Keratinocyte (primary cell): ENCODE results near the gene RAB13. TPM values are rescaled to one million over a fixed set of nuclear protein-coding genes. Genes with fewer than 3 reads are reported as not detected.

Experiments
- DNase-seq: peaks from one replicate; pipeline ENCODE4 v3.0.0-alpha.2; 2011; ENCODE audit warnings: low read depth, missing footprints, low spot score
- FAIRE-seq: peaks from 2 replicates; lab custom pipeline; 2011; peaks lifted over from hg19 to GRCh38; lab: Jason Lieb, UNC
- H2AFZ ChIP-seq: 2 replicates; pipeline ENCODE4 v1.6.0; 2012; ENCODE audit warnings: low read length, control low read depth, inconsistent platforms; ENCODE audit not compliant: control insufficient read depth
- H3K27ac ChIP-seq: 2 replicates; pipeline ENCODE4 v1.5.1; 2011; ENCODE audit warnings: low read length; ENCODE audit not compliant: control insufficient read depth, insufficient read depth
- H3K27me3 ChIP-seq: 3 replicates; pipeline ENCODE4 v1.6.0; 2011; ENCODE audit warnings: low read length; ENCODE audit not compliant: control insufficient read depth, insufficient read depth; ENCODE audit errors: extremely low read depth
- H3K36me3 ChIP-seq, 2 experiments: 2 replicates in 1 of 2; 3 replicates in 1 of 2; pipeline ENCODE4 v1.5.1; 2011; ENCODE audit warnings: low read length in 2 of 2, mild to moderate bottlenecking in 1 of 2; ENCODE audit not compliant: control insufficient read depth in 2 of 2, insufficient read depth in 2 of 2; ENCODE audit errors: extremely low read depth in 1 of 2
- H3K4me1 ChIP-seq: 3 replicates; pipeline ENCODE4 v1.5.1; 2011; ENCODE audit warnings: low read length; ENCODE audit not compliant: control insufficient read depth, insufficient read depth; ENCODE audit errors: extremely low read depth
- H3K4me2 ChIP-seq: 3 replicates; pipeline ENCODE4 v1.6.0; 2011; ENCODE audit warnings: low read depth, low read length; ENCODE audit not compliant: control insufficient read depth, insufficient read depth; ENCODE audit errors: extremely low read depth
- H3K4me3 ChIP-seq, 3 experiments: fragments of 200-600 bp in 1 of 3; sonication (generic) in 1 of 3; 2 replicates in 2 of 3; 3 replicates in 1 of 3; pipeline ENCODE4 v1.5.1; 2011 to 2016; ENCODE audit warnings: low read length in 3 of 3, mild to moderate bottlenecking in 3 of 3, control low read depth in 2 of 3, inconsistent platforms in 1 of 3, low read depth in 1 of 3, mixed read lengths in 1 of 3, mixed run types in 1 of 3, moderate library complexity in 1 of 3; ENCODE audit not compliant: control insufficient read depth in 2 of 3, insufficient read depth in 2 of 3; ENCODE audit errors: extremely low read depth in 1 of 3
- H3K79me2 ChIP-seq: 2 replicates; pipeline ENCODE4 v1.6.0; 2012; ENCODE audit warnings: low read length; ENCODE audit not compliant: control insufficient read depth, insufficient read depth
- H3K9ac ChIP-seq: 3 replicates; pipeline ENCODE4 v1.6.0; 2011; ENCODE audit warnings: low read length; ENCODE audit not compliant: control insufficient read depth, insufficient read depth; ENCODE audit errors: extremely low read depth
- H3K9me1 ChIP-seq: 3 replicates; pipeline ENCODE4 v1.6.0; 2011; ENCODE audit warnings: low read length; ENCODE audit not compliant: control insufficient read depth, insufficient read depth; ENCODE audit errors: extremely low read depth
- H3K9me3 ChIP-seq: 2 replicates; pipeline ENCODE4 v1.5.1; 2012; ENCODE audit warnings: low read depth, low read length; ENCODE audit not compliant: control insufficient read depth
- H4K20me1 ChIP-seq: 3 replicates; pipeline ENCODE4 v1.6.0; 2011; ENCODE audit warnings: low read length; ENCODE audit not compliant: control insufficient read depth, insufficient read depth; ENCODE audit errors: extremely low read depth
- CTCF ChIP-seq, 3 experiments: IDR thresholded peaks in 1 of 3; conservative IDR thresholded peaks in 1 of 3; optimal IDR thresholded peaks in 1 of 3; 2 replicates in 2 of 3; 3 replicates in 1 of 3; pipeline versions ENCODE3 to v1.5.1; 2011; ENCODE audit warnings: low read length in 3 of 3, mild to moderate bottlenecking in 3 of 3, moderate library complexity in 2 of 3, control low read depth in 1 of 3, inconsistent platforms in 1 of 3; ENCODE audit not compliant: insufficient read depth in 2 of 3; ENCODE audit errors: extremely low read depth in 1 of 3
- EZH2 ChIP-seq: IDR thresholded peaks from one replicate; pipeline ENCODE4 v1.6.1; 2012; ENCODE audit warnings: inconsistent platforms, mild to moderate bottlenecking, low read length, moderate library complexity
- dilution Hi-C: fragments of 300-500 bp; cut with MboI; formaldehyde crosslinking; loops from one replicate; pipeline ENCODE4 v1.7.0; 2020; ENCODE audit warnings: low sequenced_read_pairs; ENCODE audit not compliant: extremely low pct_ligation_motif_present
- polyA plus RNA-seq, 5 experiments: library from polyadenylated mRNA; depleted of rRNA in 3 of 5; stranded (reverse) in 3 of 5; stranded (forward) in 1 of 5; unstranded in 1 of 5; fragments of >200 nt; gene quantifications; 1 replicate in 1 of 5; 2 replicates in 3 of 5; 3 replicates in 1 of 5; pipeline versions ENCODE4 v1.2.1 to v1.2.3, GENCODE V29; 2011 to 2012; ENCODE audit warnings: missing spikeins in 2 of 5, low read depth in 1 of 5, low replicate concordance in 1 of 5

Gene RAB13
- polyA plus RNA-seq, 1 donor (not counting 4 experiments of a cell fraction or from before 2014, with no cell fraction given) = 87.1 TPM

- H3K4me2 ChIP-seq = peak within 1 kb of the TSS; percentile 98
- no peaks in the 10 kb centered on the region for H4K20me1 ChIP-seq
- no peaks in the 10 kb centered on the region for H3K9me1 ChIP-seq
- peaks cover 16% of the 10 kb centered on the region for H3K79me2 ChIP-seq
- peak within 1 kb of the TSS; percentile 91 for H3K9ac ChIP-seq
- FAIRE-seq (no peak), DNase-seq (no peak)
- H3K27me3 ChIP-seq = no peaks in the 10 kb centered on the region
- dilution Hi-C loops = no loop called here
- peak within 1 kb of the TSS; percentile 91 to 98 (median 95) for H3K4me3 ChIP-seq
- H3K36me3 ChIP-seq = peaks cover 10 to 23% of the 10 kb centered on the region in 2 experiments
- peaks cover 13% of the 10 kb centered on the region for H3K4me1 ChIP-seq
- peak within 1 kb of the TSS; percentile 76 for H3K27ac ChIP-seq
- peak within 1 kb of the TSS; percentile 100 for H2AFZ ChIP-seq
- TF ChIP-seq CTCF (optimal IDR thresholded peaks at IDR 0.05 in 1 of 3, IDR thresholded peaks at IDR 0.05 in 1 of 3, conservative IDR thresholded peaks at IDR 0.05 in 1 of 3; ENCODE audit: extremely low read depth in 1 of 3, insufficient read depth in 2 of 3, low read length in 3 of 3) (no peak), EZH2 (no peak)
- H3K9me3 ChIP-seq = no peaks in the 10 kb centered on the region
Observed at GRCh38 chr1:153977250-153978240, 8.6 kb downstream of the RAB13 start, which contains the start of gene JTB. Gene JTB, minus strand, starts transcription at chr1:153977674. Its CDS starts 422 bp downstream, at chr1:153977252.

GRCh38 chr1:153976819-153977249 lies 9.3 kb downstream of the RAB13 start:
- Histone ChIP-seq H3K4me1 (peaks cover 13% of the 10 kb centered on the region), H4K20me1 (no peaks in the 10 kb centered on the region), H3K9me3 (no peaks in the 10 kb centered on the region), H3K36me3 (peaks cover 7 to 24% of the 10 kb centered on the region in 2 experiments), H3K79me2 (peaks cover 16% of the 10 kb centered on the region), H3K27ac (peak overlapping the region; percentile 76), H3K9ac (peak overlapping the region; percentile 91), H3K4me2 (peak overlapping the region; percentile 98), H3K27me3 (no peaks in the 10 kb centered on the region), H3K9me1 (no peaks in the 10 kb centered on the region), H2AFZ (peak overlapping the region; percentile 90), H3K4me3 (peak overlapping the region; percentile 91 to 98 (median 95))
- FAIRE-seq (no peak), DNase-seq (no peak)
- dilution Hi-C loops = no loop called here
- TF ChIP-seq CTCF (optimal IDR thresholded peaks at IDR 0.05 in 1 of 3, IDR thresholded peaks at IDR 0.05 in 1 of 3, conservative IDR thresholded peaks at IDR 0.05 in 1 of 3; ENCODE audit: extremely low read depth in 1 of 3, insufficient read depth in 2 of 3, low read length in 3 of 3) (no peak), EZH2 (no peak)
